Cardiac septum (tissue), 1 donor: ENCODE data around the gene TEKT2. TPM values are rescaled to one million over a fixed set of nuclear protein-coding genes. Genes with fewer than 3 reads are reported as not detected.

Experiments
- DNase-seq: peaks from one replicate; pipeline ENCODE4 v3.0.0-alpha.2; 2020; ENCODE audit warnings: low spot score
- intact Hi-C: fragments of 100-400 bp; cut with DNase I; formaldehyde crosslinking; loops from one replicate; pipeline ENCODE4 v1.14.0; 2022
- long read RNA-seq: library from polyadenylated mRNA; unstranded; transcript quantifications from one replicate; pipeline ENCODE4 v2.0.0, GENCODE V29; 2021
- total RNA-seq: library from RNA; stranded (reverse); fragmentation: NEBNext Ultra II Directional; extraction: Animal tissue kit (Norgen Biotek cat#: 25700); gene quantifications from one replicate; pipeline ENCODE4 v1.2.1, GENCODE V29; 2021
- donor health status: DM: no; HTN: no; CAD: no.

Gene TEKT2
- not detected for total RNA-seq
- long read RNA-seq = 0 reads

GRCh38 chr1:36083635-36084496 lies at the start of gene TEKT2:
TEKT2 (plus strand) TSS chr1:36084094; CDS start chr1:36084922, 828 bp downstream.
- intact Hi-C loops = no loop called here
- DNase-seq = no peak

GRCh38 chr1:36034692-36035091 lies 49.2 kb upstream of the TEKT2 start:
- DNase-seq = no peak
- intact Hi-C loops = no loop called here

- intact Hi-C loops = no loop called here
These were observed 48.7 kb upstream of the TEKT2 start for GRCh38 chr1:36035154-36035553.

GRCh38 chr1:36040238-36040637 lies 43.7 kb upstream of the TEKT2 start:
- no peak for DNase-seq
- intact Hi-C loops = no loop called here

More at GRCh38 chr1:36035154-36035553, 48.7 kb upstream of the TEKT2 start:
- DNase-seq = no peak

- DNase-seq = no peak
- intact Hi-C loops = no loop called here
These were observed 32.1 kb upstream of the TEKT2 start for GRCh38 chr1:36051821-36052220.

- DNase-seq = no peak
- intact Hi-C loops = no loop called here
These were observed 29.9 kb upstream of the TEKT2 start for GRCh38 chr1:36053978-36054377.

- intact Hi-C loops = no loop called here
- DNase-seq = no peak
These were observed 28.2 kb upstream of the TEKT2 start for GRCh38 chr1:36055706-36056105.

- intact Hi-C loops = no loop called here
- no peak for DNase-seq
These were observed 21.6 kb upstream of the TEKT2 start for GRCh38 chr1:36062315-36062714.

- no peak for DNase-seq
- intact Hi-C loops = no loop called here
These were observed 16.0 kb upstream of the TEKT2 start for GRCh38 chr1:36067871-36068270.

GRCh38 chr1:36068866-36069265 lies 15.0 kb upstream of the TEKT2 start:
- intact Hi-C loops = no loop called here
- DNase-seq = no peak

- no peak for DNase-seq
- intact Hi-C loops = no loop called here
These were observed 13.5 kb upstream of the TEKT2 start for GRCh38 chr1:36070349-36070748.

GRCh38 chr1:36076979-36077573 lies 6.8 kb upstream of the TEKT2 start:
- intact Hi-C loops = no loop called here
- DNase-seq = no peak

GRCh38 chr1:36080236-36080635 lies 3.7 kb upstream of the TEKT2 start:
- intact Hi-C loops = no loop called here
- no peak for DNase-seq

GRCh38 chr1:36080801-36081200 lies 3.1 kb upstream of the TEKT2 start:
- DNase-seq = no peak
- intact Hi-C loops = no loop called here

- DNase-seq = no peak
- intact Hi-C loops = no loop called here
These were observed 1.9 kb upstream of the TEKT2 start for GRCh38 chr1:36081926-36082485.

- no peak for DNase-seq
- intact Hi-C loops = no loop called here
These were observed 675 bp upstream of the TEKT2 start for GRCh38 chr1:36083219-36083618.

- DNase-seq = no peak
- intact Hi-C loops = no loop called here
These were observed 712 bp downstream of the TEKT2 start for GRCh38 chr1:36084497-36085115.

GRCh38 chr1:36085126-36085525 lies 1.2 kb downstream of the TEKT2 start:
- intact Hi-C loops = no loop called here

GRCh38 chr1:36085686-36086526 lies 2.0 kb downstream of the TEKT2 start:
- DNase-seq = no peak
- intact Hi-C loops = no loop called here

More at GRCh38 chr1:36085126-36085525, 1.2 kb downstream of the TEKT2 start:
- no peak for DNase-seq
